OCI-LY1 (cell line): Measurements from ENCODE around the gene PTPRM.

Experiments used
- H2AFZ ChIP-seq: fragments of 200-600 bp; sonication (generic), shearing (Covaris generic); 2 replicates; pipeline ENCODE4 v1.6.0; 2014; ENCODE audit warnings: antibody characterized with exemption, mild to moderate bottlenecking, low read length
- H3F3A ChIP-seq: fragments of 200-600 bp; sonication (generic), shearing (Covaris generic); 2 replicates; pipeline ENCODE4 v1.6.0; 2014; ENCODE audit warnings: mild to moderate bottlenecking, antibody characterized with exemption, low read length, moderate library complexity; ENCODE audit not compliant: insufficient read depth
- H3K27ac ChIP-seq: fragments of 200-600 bp; sonication (generic); 2 replicates; pipeline ENCODE4 v1.5.1; 2014; ENCODE audit warnings: low read length, mixed run types, mild to moderate bottlenecking, low read depth; ENCODE audit not compliant: poor library complexity, severe bottlenecking
- H3K27me3 ChIP-seq: fragments of 200-600 bp; sonication (generic); 2 replicates; pipeline ENCODE4 v1.6.0; 2014; ENCODE audit warnings: antibody characterized with exemption, mild to moderate bottlenecking, low read length, moderate library complexity; ENCODE audit not compliant: insufficient read depth
- H3K36me3 ChIP-seq: fragments of 200-600 bp; sonication (generic); 2 replicates; pipeline ENCODE4 v1.6.1; 2014; ENCODE audit warnings: mild to moderate bottlenecking, antibody characterized with exemption, low read length, moderate library complexity, mixed read lengths; ENCODE audit not compliant: insufficient read depth
- H3K4me1 ChIP-seq: fragments of 200-600 bp; sonication (generic); 2 replicates; pipeline ENCODE4 v1.5.1; 2014; ENCODE audit warnings: mild to moderate bottlenecking, low read length, moderate library complexity; ENCODE audit not compliant: insufficient read depth, severe bottlenecking
- H3K4me2 ChIP-seq: fragments of 200-600 bp; sonication (generic), shearing (Covaris generic); 2 replicates; pipeline ENCODE4 v1.6.1; 2014; ENCODE audit warnings: low read length
- H3K4me3 ChIP-seq: fragments of 200-600 bp; sonication (generic); 2 replicates; pipeline ENCODE4 v1.5.1; 2014; ENCODE audit warnings: low read length, low read depth, mild to moderate bottlenecking, mixed read lengths; ENCODE audit not compliant: poor library complexity, severe bottlenecking
- H3K79me2 ChIP-seq: fragments of 200-600 bp; shearing (Covaris generic); 2 replicates; pipeline ENCODE4 v1.6.1; 2016; ENCODE audit warnings: mixed run types, low read length, mixed read lengths; ENCODE audit not compliant: insufficient read depth
- H3K9ac ChIP-seq: fragments of 200-600 bp; sonication (generic), shearing (Covaris generic); 2 replicates; pipeline ENCODE4 v1.6.1; 2014; ENCODE audit warnings: mild to moderate bottlenecking, low read length, mixed read lengths
- H3K9me2 ChIP-seq: fragments of 200-600 bp; sonication (generic), shearing (Covaris generic); 2 replicates; pipeline ENCODE4 v1.6.1; 2014; ENCODE audit warnings: low read depth, mild to moderate bottlenecking, low read length, mixed read lengths
- H3K9me3 ChIP-seq: fragments of 200-600 bp; shearing (Covaris generic); 2 replicates; pipeline ENCODE4 v1.6.1; 2014; ENCODE audit warnings: low read length, mixed read lengths
- H4K20me1 ChIP-seq: fragments of 200-600 bp; sonication (generic), shearing (Covaris generic); 2 replicates; pipeline ENCODE4 v1.6.0; 2016; ENCODE audit warnings: mild to moderate bottlenecking, low read length; ENCODE audit not compliant: insufficient read depth
- CTCF ChIP-seq: fragments of 200-600 bp; sonication (generic), shearing (Covaris generic); IDR thresholded peaks from 2 replicates; pipeline ENCODE4 v1.5.1; 2017; ENCODE audit warnings: mild to moderate bottlenecking, antibody characterized with exemption, low read length, moderate library complexity, mixed read lengths
- EZH2 ChIP-seq: fragments of 200-600 bp; sonication (generic), shearing (Covaris generic); IDR thresholded peaks from 2 replicates; pipeline ENCODE4 v1.8.0; 2017; ENCODE audit warnings: borderline replicate concordance, mixed run types, mild to moderate bottlenecking, antibody characterized with exemption, low read length, moderate library complexity, mixed read lengths

Gene PTPRM

GRCh38 chr18:7657050-7657449, 89.9 kb downstream of the PTPRM start:
- no peaks in the 10 kb centered on the region for H3K9me2 ChIP-seq
- no peaks in the 10 kb centered on the region for H3K79me2 ChIP-seq
- TF ChIP-seq EZH2 = no peak
- no peak for TF ChIP-seq CTCF
- H3K9me3 ChIP-seq = no peaks in the 10 kb centered on the region
- no peaks in the 10 kb centered on the region for H3K36me3 ChIP-seq
- no peak overlapping the region for H3K9ac ChIP-seq
- H2AFZ ChIP-seq = no peak overlapping the region
- H3F3A ChIP-seq = no peaks in the 10 kb centered on the region
- no peak overlapping the region for H3K4me2 ChIP-seq
- H3K4me1 ChIP-seq = no peaks in the 10 kb centered on the region
- no peak overlapping the region for H3K27ac ChIP-seq
- H3K27me3 ChIP-seq = no peaks in the 10 kb centered on the region
- H4K20me1 ChIP-seq = no peaks in the 10 kb centered on the region
- H3K4me3 ChIP-seq = no peak overlapping the region

GRCh38 chr18:7657937-7658336, 90.8 kb downstream of the PTPRM start:
- H3K79me2 ChIP-seq = no peaks in the 10 kb centered on the region
- no peaks in the 10 kb centered on the region for H3K9me2 ChIP-seq
- no peak overlapping the region for H3K4me3 ChIP-seq
- no peak overlapping the region for H2AFZ ChIP-seq
- H3K27me3 ChIP-seq = no peaks in the 10 kb centered on the region
- H3K36me3 ChIP-seq = no peaks in the 10 kb centered on the region
- no peaks in the 10 kb centered on the region for H3K9me3 ChIP-seq
- H3K9ac ChIP-seq = no peak overlapping the region
- no peaks in the 10 kb centered on the region for H3K4me1 ChIP-seq
- H3K27ac ChIP-seq = no peak overlapping the region
- H3K4me2 ChIP-seq = no peak overlapping the region
- TF ChIP-seq CTCF = no peak
- no peak for TF ChIP-seq EZH2
- H3F3A ChIP-seq = no peaks in the 10 kb centered on the region
- H4K20me1 ChIP-seq = no peaks in the 10 kb centered on the region

- H3K36me3 ChIP-seq = no peaks in the 10 kb centered on the region
- no peak for TF ChIP-seq CTCF
Observed at GRCh38 chr18:7658701-7659100, 91.6 kb downstream of the PTPRM start.

More at GRCh38 chr18:7658701-7659100, 91.6 kb downstream of the PTPRM start:
- Histone ChIP-seq H3K4me3 (no peak overlapping the region), H3F3A (no peaks in the 10 kb centered on the region), H3K79me2 (no peaks in the 10 kb centered on the region), H3K9me3 (no peaks in the 10 kb centered on the region), H4K20me1 (no peaks in the 10 kb centered on the region), H3K27me3 (no peaks in the 10 kb centered on the region), H3K4me2 (no peak overlapping the region), H3K9me2 (no peaks in the 10 kb centered on the region), H3K27ac (no peak overlapping the region), H2AFZ (no peak overlapping the region), H3K4me1 (no peaks in the 10 kb centered on the region), H3K9ac (no peak overlapping the region)
